Gastroesophageal sphincter (tissue), 2 donors: ENCODE data around the gene KCNN1.

ENCODE experiments used
- EP300 ChIP-seq: sonication (generic); formaldehyde crosslinking; IDR thresholded peaks from one replicate; pipeline ENCODE4 v1.6.1; 2017; ENCODE audit warnings: antibody characterized with exemption, mild to moderate bottlenecking
- POLR2AphosphoS5 ChIP-seq: sonication (generic); formaldehyde crosslinking; IDR thresholded peaks from one replicate; pipeline ENCODE4 v1.6.1; 2017; ENCODE audit warnings: antibody characterized with exemption

DNA sequence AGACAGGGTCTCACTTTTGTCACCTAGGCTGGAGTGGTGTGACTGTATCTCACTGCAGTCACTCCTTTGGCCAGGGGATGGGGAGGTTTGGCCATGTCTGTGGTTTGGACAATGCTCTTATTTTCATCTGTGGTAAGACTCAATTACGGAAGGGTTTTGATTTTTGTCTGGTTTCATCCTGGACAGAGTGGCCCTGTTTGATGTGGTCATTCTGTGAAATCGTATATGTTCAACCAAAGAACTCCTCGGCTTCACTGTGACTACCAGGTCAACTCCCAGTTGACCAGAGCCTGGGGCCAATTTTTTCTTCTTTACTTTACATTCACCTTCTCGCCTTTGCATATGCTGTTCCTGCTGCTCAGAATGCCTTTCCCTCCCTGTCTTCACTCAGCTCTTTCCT lies 40.9 kb upstream of the KCNN1 start:
- TF ChIP-seq EP300 (no peak), POLR2AphosphoS5 (no peak)
